Measurements from ENCODE around the gene NRCAM. TPM values are rescaled to one million over a fixed set of nuclear protein-coding genes. Genes with fewer than 3 reads are reported as not detected.

The NRCAM gene
- total and polyA plus RNA-seq, 2 donors (not counting 1 experiment from before 2014, with no cell fraction given) = 0.75 to 4.6 TPM

DNA sequence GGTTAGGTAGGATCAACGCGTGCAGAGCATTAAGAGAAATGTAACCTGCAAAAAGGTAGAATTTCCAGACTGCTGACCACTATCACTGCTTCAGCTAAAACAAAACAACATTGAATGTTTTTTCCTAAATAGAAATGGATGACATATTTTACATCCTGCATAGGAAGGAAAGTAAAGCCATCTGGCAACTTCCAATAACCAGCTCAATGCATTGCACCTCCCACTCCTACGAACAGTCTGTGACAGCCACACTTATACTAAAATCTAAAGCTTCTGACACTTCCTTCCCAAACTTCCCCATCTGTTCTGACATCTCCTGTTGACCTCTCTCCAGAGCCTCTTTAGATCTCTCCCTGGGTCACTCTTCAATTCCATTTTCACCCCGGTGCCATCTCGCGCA, 47.1 kb downstream of the NRCAM start:
- Mint-ChIP-seq H3K27ac (no peak overlapping the region), H3K4me1 (peaks cover 6% of the 10 kb centered on the region), H3K4me3 (no peak overlapping the region), H3K27me3 (no peaks in the 10 kb centered on the region), H3K9me3 (ENCODE audit: insufficient read depth) (peaks cover 10% of the 10 kb centered on the region)
- H3K4me2 ChIP-seq (replicated peaks; ENCODE audit: low read depth, low read length, poor library complexity, severe bottlenecking) = no peak overlapping the region
- DNase-seq (no peak), ATAC-seq (ENCODE audit: low read depth) (no peak)
- no peak overlapping the region for H3K27ac ChIP-seq (ENCODE audit: low read length in 2 of 2)
- intact Hi-C loops (cut with micrococcal nuclease) = no loop called here
- H3K9ac ChIP-seq (ENCODE audit: low read length) = no peak overlapping the region
- H3K79me2 ChIP-seq (ENCODE audit: control insufficient read depth, insufficient read depth, low read length) = no peaks in the 10 kb centered on the region
- H3K9me3 ChIP-seq (ENCODE audit: control extremely low read depth in 1 of 3, control insufficient read depth in 2 of 3, insufficient read depth in 1 of 3, low read length in 2 of 3) = peaks cover 0 to 10% (median 1%) of the 10 kb centered on the region in 3 donors
- TF ChIP-seq, protein P1, sequence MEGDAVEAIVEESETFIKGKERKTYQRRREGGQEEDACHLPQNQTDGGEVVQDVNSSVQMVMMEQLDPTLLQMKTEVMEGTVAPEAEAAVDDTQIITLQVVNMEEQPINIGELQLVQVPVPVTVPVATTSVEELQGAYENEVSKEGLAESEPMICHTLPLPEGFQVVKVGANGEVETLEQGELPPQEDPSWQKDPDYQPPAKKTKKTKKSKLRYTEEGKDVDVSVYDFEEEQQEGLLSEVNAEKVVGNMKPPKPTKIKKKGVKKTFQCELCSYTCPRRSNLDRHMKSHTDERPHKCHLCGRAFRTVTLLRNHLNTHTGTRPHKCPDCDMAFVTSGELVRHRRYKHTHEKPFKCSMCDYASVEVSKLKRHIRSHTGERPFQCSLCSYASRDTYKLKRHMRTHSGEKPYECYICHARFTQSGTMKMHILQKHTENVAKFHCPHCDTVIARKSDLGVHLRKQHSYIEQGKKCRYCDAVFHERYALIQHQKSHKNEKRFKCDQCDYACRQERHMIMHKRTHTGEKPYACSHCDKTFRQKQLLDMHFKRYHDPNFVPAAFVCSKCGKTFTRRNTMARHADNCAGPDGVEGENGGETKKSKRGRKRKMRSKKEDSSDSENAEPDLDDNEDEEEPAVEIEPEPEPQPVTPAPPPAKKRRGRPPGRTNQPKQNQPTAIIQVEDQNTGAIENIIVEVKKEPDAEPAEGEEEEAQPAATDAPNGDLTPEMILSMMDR (IDR thresholded peaks at IDR 0.05) = no peak
- TF ChIP-seq EZH2 (IDR thresholded peaks at IDR 0.05; ENCODE audit: borderline replicate concordance, insufficient read depth, low read depth, low read length, poor library complexity, severe bottlenecking) = no peak
- H3K4me1 ChIP-seq (ENCODE audit: control insufficient read depth in 2 of 2, insufficient read depth in 2 of 2, low read length in 2 of 2) = peaks cover 5 to 6% of the 10 kb centered on the region in 2 donors
- no peaks in the 10 kb centered on the region for H3K36me3 ChIP-seq (replicated peaks in 1 of 2; ENCODE audit: control extremely low read depth in 1 of 2, control insufficient read depth in 1 of 2, extremely low read depth in 1 of 2, insufficient read depth in 2 of 2, low read length in 1 of 2)
- 89% methylated on average over 1 of the region's 6 CpGs for WGBS (ENCODE audit: insufficient coverage)
- no peaks in the 10 kb centered on the region for H4K20me1 ChIP-seq (ENCODE audit: control insufficient read depth, insufficient read depth, low read length, poor library complexity, severe bottlenecking)
- POLR2A ChIA-PET = no interaction called here
- no peak overlapping the region for H3K4me3 ChIP-seq (ENCODE audit: control extremely low read depth in 1 of 5, extremely low read depth in 1 of 5, insufficient read depth in 1 of 5, low read depth in 2 of 5, low read length in 4 of 5)
- no peaks in the 10 kb centered on the region for H3K27me3 ChIP-seq (replicated peaks in 1 of 4; ENCODE audit: control extremely low read depth in 1 of 4, control insufficient read depth in 3 of 4, insufficient read depth in 4 of 4, low read length in 3 of 4)
- CTCF ChIA-PET = no interaction called here
- H2AFZ ChIP-seq (ENCODE audit: insufficient read depth, low read depth, low read length, poor library complexity, severe bottlenecking) = no peak overlapping the region

GRCh38 chr7:108408296-108408991, 47.8 kb downstream of the NRCAM start:
- Histone ChIP-seq H3K36me3 (replicated peaks in 1 of 2; ENCODE audit: control extremely low read depth in 1 of 2, control insufficient read depth in 1 of 2, extremely low read depth in 1 of 2, insufficient read depth in 2 of 2, low read length in 1 of 2) (no peaks in the 10 kb centered on the region), H2AFZ (ENCODE audit: insufficient read depth, low read depth, low read length, poor library complexity, severe bottlenecking) (no peak overlapping the region), H4K20me1 (ENCODE audit: control insufficient read depth, insufficient read depth, low read length, poor library complexity, severe bottlenecking) (no peaks in the 10 kb centered on the region), H3K4me1 (ENCODE audit: control insufficient read depth in 2 of 2, insufficient read depth in 2 of 2, low read length in 2 of 2) (no peaks in the 10 kb centered on the region), H3K9ac (ENCODE audit: low read length) (no peak overlapping the region), H3K27ac (ENCODE audit: low read length in 2 of 2) (no peak overlapping the region), H3K27me3 (replicated peaks in 1 of 4; ENCODE audit: control extremely low read depth in 1 of 4, control insufficient read depth in 3 of 4, insufficient read depth in 4 of 4, low read length in 3 of 4) (no peaks in the 10 kb centered on the region), H3K9me3 (ENCODE audit: control extremely low read depth in 1 of 3, control insufficient read depth in 2 of 3, insufficient read depth in 1 of 3, low read length in 2 of 3) (peaks cover 0 to 9% (median 1%) of the 10 kb centered on the region in 3 donors), H3K79me2 (ENCODE audit: control insufficient read depth, insufficient read depth, low read length) (no peaks in the 10 kb centered on the region), H3K4me3 (ENCODE audit: control extremely low read depth in 1 of 5, extremely low read depth in 1 of 5, insufficient read depth in 1 of 5, low read depth in 2 of 5, low read length in 4 of 5) (no peak overlapping the region), H3K4me2 (replicated peaks; ENCODE audit: low read depth, low read length, poor library complexity, severe bottlenecking) (no peak overlapping the region)
- H3K27me3 Mint-ChIP-seq = no peaks in the 10 kb centered on the region
- no peaks in the 10 kb centered on the region for H3K4me1 Mint-ChIP-seq
- peaks cover 7% of the 10 kb centered on the region for H3K9me3 Mint-ChIP-seq (ENCODE audit: insufficient read depth)
- no peak overlapping the region for H3K27ac Mint-ChIP-seq
- TF ChIP-seq, protein P1 (IDR thresholded peaks at IDR 0.05) = no peak
- no peak for TF ChIP-seq EZH2 (IDR thresholded peaks at IDR 0.05; ENCODE audit: borderline replicate concordance, insufficient read depth, low read depth, low read length, poor library complexity, severe bottlenecking)
- no peak for ATAC-seq (ENCODE audit: low read depth)
- ChIA-PET POLR2A (no interaction called here), CTCF (no interaction called here)
- no peak for DNase-seq
- 90% methylated on average over 2 of the region's 7 CpGs for WGBS (ENCODE audit: insufficient coverage)
- intact Hi-C loops (cut with micrococcal nuclease) = no loop called here
- no peak overlapping the region for H3K4me3 Mint-ChIP-seq

Data from B cell (primary cell).